HepG2 (cell line): ENCODE results near the gene C16orf89. TPM values are rescaled to one million over a fixed set of nuclear protein-coding genes. Genes with fewer than 3 reads are reported as not detected.

Experiments
- ATAC-seq: fragments of 200-7000 bp; cut with Tn5 transposase; 3 replicates; pipeline ENCODE4 v1.9.1; 2020; ENCODE audit warnings: mild to moderate bottlenecking, moderate library complexity
- BruUV-seq: library from RNA; stranded (reverse); fragments of 400-500 nt; replicated peaks from 2 replicates; lab custom pipeline; 2021; lab: Mats Ljungman, UMichigan
- CTCF ChIA-PET: fragments of 300-600 bp; formaldehyde crosslinking; extraction: SDS; loops from one replicate; lab custom pipeline; 2021; ENCODE audit warnings: low total read pairs, inconsistent platforms, low intra/inter-chr PET ratio; lab: Yijun Ruan, JAX
- POLR2A ChIA-PET: fragments of 350-600 bp; sonication (Branson Sonifier 250); formaldehyde crosslinking; loops from one replicate; lab custom pipeline; 2020; ENCODE audit warnings: antibody characterized with exemption, inconsistent platforms; lab: Yijun Ruan, JAX
- DNase-seq: peaks from one replicate; pipeline ENCODE4 v3.0.0-alpha.2; 2015; ENCODE audit warnings: low spot score
- FAIRE-seq: peaks from 3 replicates; lab custom pipeline; 2011; peaks lifted over from hg19 to GRCh38; lab: Jason Lieb, UNC
- H2AFZ ChIP-seq: one replicate; pipeline ENCODE4 v1.6.1; 2011; ENCODE audit warnings: low read length, inconsistent platforms
- H3K27ac ChIP-seq: fragments of 300-600 bp; 3 replicates; pipeline ENCODE4 v1.8.0; 2011; ENCODE audit warnings: mixed run types, mild to moderate bottlenecking, mixed read lengths, low read length, inconsistent platforms; ENCODE audit not compliant: insufficient read depth; ENCODE audit errors: extremely low read length
- H3K27me3 ChIP-seq, 2 experiments: fragments of 200-600 bp in 1 of 2; 2 replicates in 1 of 2; 3 replicates in 1 of 2; pipeline versions ENCODE4 v1.6.0 to v1.8.0; 2011; ENCODE audit warnings: low read length in 2 of 2, mild to moderate bottlenecking in 2 of 2, moderate library complexity in 2 of 2, inconsistent platforms in 1 of 2; ENCODE audit not compliant: insufficient read depth in 2 of 2, control insufficient read depth in 1 of 2
- H3K36me3 ChIP-seq, 2 experiments: fragments of 200-600 bp in 1 of 2; replicated peaks in 1 of 2; 2 replicates in 1 of 2; 3 replicates in 1 of 2; pipeline versions ENCODE4 v1.5.1 to v1.8.0; 2011; ENCODE audit warnings: low read length in 2 of 2, inconsistent platforms in 1 of 2; ENCODE audit not compliant: insufficient read depth in 2 of 2, control insufficient read depth in 1 of 2
- H3K4me1 ChIP-seq: 2 replicates; pipeline ENCODE4 v1.5.1; 2012; ENCODE audit warnings: low read length, inconsistent platforms; ENCODE audit not compliant: insufficient read depth
- H3K4me2 ChIP-seq: 2 replicates; pipeline ENCODE4 v1.6.0; 2011; ENCODE audit warnings: low read depth, low read length, inconsistent platforms
- H3K4me3 ChIP-seq, 3 experiments: fragments of 200-600 bp in 1 of 3; sonication (generic), shearing (Covaris generic) in 1 of 3; replicated peaks in 1 of 3; 2 replicates each; pipeline ENCODE4 v1.5.1; 2011 to 2016; ENCODE audit warnings: low read length in 3 of 3, inconsistent platforms in 2 of 3, low read depth in 2 of 3, mild to moderate bottlenecking in 2 of 3, control low read depth in 1 of 3, mixed read lengths in 1 of 3; ENCODE audit not compliant: insufficient read depth in 1 of 3
- H3K79me2 ChIP-seq: one replicate; pipeline ENCODE4 v1.6.1; 2011; ENCODE audit warnings: low read length, inconsistent platforms; ENCODE audit not compliant: insufficient read depth
- H3K9ac ChIP-seq: 2 replicates; pipeline ENCODE4 v1.6.0; 2011; ENCODE audit warnings: mild to moderate bottlenecking, low read depth, low read length, inconsistent platforms; ENCODE audit not compliant: insufficient read depth
- H3K9me3 ChIP-seq: 2 replicates; pipeline ENCODE4 v1.5.1; 2012; ENCODE audit warnings: mild to moderate bottlenecking, low read length
- H4K20me1 ChIP-seq: 2 replicates; pipeline ENCODE4 v1.6.0; 2011; ENCODE audit warnings: inconsistent platforms, mild to moderate bottlenecking, low read length, moderate library complexity; ENCODE audit not compliant: insufficient read depth
- HIC2 ChIP-seq: sonication (generic); formaldehyde crosslinking; IDR thresholded peaks from 2 replicates; pipeline ENCODE4 v1.9.0; 2022; ENCODE audit warnings: low read depth, missing genetic modification reagents
- LRRFIP1 ChIP-seq: sonication (generic); formaldehyde crosslinking; conservative IDR thresholded peaks from 2 replicates; pipeline ENCODE4 v1.4.0; 2020; ENCODE audit warnings: missing genetic modification reagents
- ZNF329 ChIP-seq: sonication (generic); formaldehyde crosslinking; IDR thresholded peaks from 2 replicates; pipeline ENCODE4 v1.9.0; 2021; ENCODE audit warnings: low read depth, mild to moderate bottlenecking, missing genetic modification reagents
- WGBS: methylation state at CpG from one replicate; pipeline ENCODE4 v1.1.6; 2017; ENCODE audit warnings: low lambda C conversion rate; 5-methylcytosine and 5-hydroxymethylcytosine counted together
- in situ Hi-C: cut with HindIII; loops from 2 replicates; pipeline ENCODE4 v1.10.0; 2017; ENCODE audit warnings: low pct_unique_long_range_greater_than_20kb; ENCODE audit not compliant: extremely low pct_ligation_motif_present
- intact Hi-C: fragments of 100-400 bp; cut with micrococcal nuclease; formaldehyde crosslinking; loops from one replicate; pipeline ENCODE4 v1.10.0; 2022; ENCODE audit not compliant: unreplicated experiment
- polyA plus RNA-seq, 8 experiments: library from polyadenylated mRNA; depleted of rRNA in 3 of 8; stranded (reverse) in 7 of 8; unstranded in 1 of 8; fragments of >200 nt; fragmentation: Illumina TruSeq in 4 of 8; extraction: Trizol in 4 of 8; gene quantifications; 2 replicates each; pipeline versions ENCODE4 v1.2.1 to v1.2.3, GENCODE V29; 2011 to 2016; ENCODE audit warnings: low read depth in 4 of 8, missing spikeins in 1 of 8, mixed read lengths in 1 of 8; ENCODE audit not compliant: insufficient read depth in 1 of 8
- total RNA-seq, 5 experiments: library from RNA; depleted of rRNA; stranded (reverse); fragments of >200 nt; fragmentation: Illumina TruSeq; extraction: Trizol; gene quantifications; 2 replicates each; pipeline ENCODE4 v1.2.3, GENCODE V29; 2016; ENCODE audit warnings: low read depth in 1 of 5

C16orf89 gene
- total and polyA plus RNA-seq, 2 of the 13 experiments (the other 11 are each of a cell fraction or from before 2014, with no cell fraction given) = 1.9 to 3.4 TPM

GRCh38 chr16:5016967-5017677 is 48.6 kb downstream of the C16orf89 start:
- 9% methylated on average over 6 of the region's 6 CpGs for WGBS
- DNase-seq (no peak), FAIRE-seq (no peak), ATAC-seq (no peak)
- Histone ChIP-seq H3K9ac (no peak overlapping the region), H4K20me1 (no peaks in the 10 kb centered on the region), H3K4me1 (no peaks in the 10 kb centered on the region), H3K36me3 (no peaks in the 10 kb centered on the region), H3K9me3 (no peaks in the 10 kb centered on the region), H3K27ac (no peak overlapping the region), H3K4me2 (no peak overlapping the region), H3K4me3 (no peak overlapping the region), H2AFZ (no peak overlapping the region), H3K27me3 (peaks cover 0 to 44% of the 10 kb centered on the region in 2 experiments; a peak in 4 of 5 replicates), H3K79me2 (no peaks in the 10 kb centered on the region)
- CTCF ChIA-PET = no interaction called here
- TF ChIP-seq LRRFIP1 (CRISPR knock-in tag) (no peak), ZNF329 (CRISPR knock-in tag) (peak; percentile 97), HIC2 (CRISPR knock-in tag) (no peak)
- BruUV-seq = no TSS peak
- POLR2A ChIA-PET = interaction anchor here (0.8 kb wide), 1 partner anchor 59 kb away, joined by 3 read pairs; the partner anchor contains the start of gene SEC14L5
- intact Hi-C loops = no loop called here
- in situ Hi-C loops = no loop called here
